ENCODE results near the gene NAT9. TPM values are rescaled to one million over a fixed set of nuclear protein-coding genes. Genes with fewer than 3 reads are reported as not detected.

Gene NAT9
- total and polyA plus RNA-seq, 4 experiments from 2014 or later, result 11.9 to 70.3 (median 39.6) TPM

GRCh38 chr17:74796866-74797265, 20.7 kb upstream of the NAT9 start:
- H3K4me3 ChIP-seq (ENCODE audit: low read length in 2 of 2), result no peak overlapping the region
- H3K4me1 Mint-ChIP-seq, result peaks cover 0 to 5% (median 1%) of the 10 kb centered on the region in 4 donors
- H3K36me3 Mint-ChIP-seq, result peaks cover 58 to 66% of the 10 kb centered on the region in 2 donors
- H3K4me1 ChIP-seq (ENCODE audit: insufficient read depth, low read length), result no peaks in the 10 kb centered on the region
- H3K36me3 ChIP-seq (ENCODE audit: insufficient read depth, low read length), result peaks cover 58% of the 10 kb centered on the region
- no peak overlapping the region for H3K27ac ChIP-seq (ENCODE audit: low read depth, low read length)
- intact Hi-C loops (cut with micrococcal nuclease), result no loop called here
- no peaks in the 10 kb centered on the region for H3K9me3 ChIP-seq (ENCODE audit: control insufficient read depth in 1 of 2, low read length in 2 of 2)
- CTCF ChIA-PET (ENCODE audit: partially characterized antibody), result interaction anchor here (1.2 to 9.7 kb wide), 2 partner anchors 17 to 68 kb away, joined by 3 to 127 read pairs; no protein-coding TSS in a partner anchor
- DNase-seq, result no peak
- H3K27me3 ChIP-seq (ENCODE audit: insufficient read depth, low read length), result no peaks in the 10 kb centered on the region
- no peaks in the 10 kb centered on the region for H3K27me3 Mint-ChIP-seq
- no peak overlapping the region for H3K27ac Mint-ChIP-seq
- H3K4me3 Mint-ChIP-seq, result no peak overlapping the region
- no peaks in the 10 kb centered on the region for H3K9me3 Mint-ChIP-seq
- POLR2A ChIA-PET (ENCODE audit: partially characterized antibody), result no interaction called here

- Histone ChIP-seq H3K36me3 (ENCODE audit: insufficient read depth, low read length) (peaks cover 52% of the 10 kb centered on the region), H3K27ac (ENCODE audit: low read depth, low read length) (no peak overlapping the region), H3K27me3 (ENCODE audit: insufficient read depth, low read length) (no peaks in the 10 kb centered on the region), H3K9me3 (ENCODE audit: control insufficient read depth in 1 of 2, low read length in 2 of 2) (no peaks in the 10 kb centered on the region), H3K4me3 (ENCODE audit: low read length in 2 of 2) (no peak overlapping the region), H3K4me1 (ENCODE audit: insufficient read depth, low read length) (peaks cover 6% of the 10 kb centered on the region)
- H3K27ac Mint-ChIP-seq, result no peak overlapping the region
- ChIA-PET CTCF (ENCODE audit: partially characterized antibody) (interaction anchor here (0.7 to 9.7 kb wide), 2 partner anchors 68 to 139 kb away, joined by 3 to 127 read pairs; no protein-coding TSS in a partner anchor), POLR2A (ENCODE audit: partially characterized antibody) (no interaction called here)
- H3K4me3 Mint-ChIP-seq, result no peak overlapping the region
- H3K9me3 Mint-ChIP-seq, result peaks cover 0 to 2% (median 0%) of the 10 kb centered on the region in 8 donors
- intact Hi-C loops (cut with micrococcal nuclease), result no loop called here
- no peak for DNase-seq
- H3K36me3 Mint-ChIP-seq, result peaks cover 61 to 65% of the 10 kb centered on the region in 2 donors
- no peaks in the 10 kb centered on the region for H3K27me3 Mint-ChIP-seq
- H3K4me1 Mint-ChIP-seq, result peaks cover 4 to 10% (median 6%) of the 10 kb centered on the region in 4 donors
Observed at GRCh38 chr17:74796211-74796610, 20.1 kb upstream of the NAT9 start.

DNA sequence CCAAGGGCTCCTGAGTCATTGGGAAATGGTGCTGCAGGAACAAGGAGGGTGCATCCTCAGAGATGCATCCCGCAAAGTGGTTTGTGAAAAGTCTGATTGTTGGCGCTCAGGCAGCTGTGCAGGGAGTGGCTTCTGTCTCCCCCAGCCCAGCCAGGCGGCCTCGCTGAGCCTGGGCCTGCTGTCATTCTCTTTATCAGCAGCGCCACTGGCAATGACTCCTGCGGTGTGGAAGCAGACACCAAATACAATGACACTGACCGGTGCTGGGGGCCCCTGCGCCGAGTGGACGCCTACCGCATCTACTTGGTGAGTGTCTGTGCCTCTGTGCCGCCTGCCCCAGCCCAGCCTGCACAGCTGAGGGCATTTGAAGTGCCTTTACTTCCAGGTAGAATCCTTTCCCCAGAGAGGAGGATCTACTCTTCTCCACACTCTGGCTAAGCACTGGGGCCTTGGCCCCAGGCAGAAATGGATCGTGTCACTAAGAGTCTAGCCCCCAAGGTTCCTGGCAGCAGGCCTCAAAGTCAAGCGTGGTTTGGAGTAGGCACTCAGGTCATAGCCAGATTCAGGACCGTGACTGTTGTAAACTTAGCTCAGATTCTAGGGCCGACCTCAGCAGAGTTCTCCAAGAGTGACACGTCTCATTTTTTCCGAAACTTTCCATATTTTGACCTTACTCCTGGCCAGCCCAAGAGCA, 19.3 kb upstream of the NAT9 start:
- Mint-ChIP-seq H3K9me3 (peaks cover 0 to 2% (median 0%) of the 10 kb centered on the region in 8 donors), H3K4me1 (peaks cover 8 to 18% (median 12%) of the 10 kb centered on the region in 4 donors), H3K36me3 (peaks cover 60 to 66% of the 10 kb centered on the region in 2 donors), H3K4me3 (no peak overlapping the region), H3K27me3 (no peaks in the 10 kb centered on the region), H3K27ac (no peak overlapping the region)
- H3K36me3 ChIP-seq (ENCODE audit: insufficient read depth, low read length), result peaks cover 50% of the 10 kb centered on the region
- no peaks in the 10 kb centered on the region for H3K9me3 ChIP-seq (ENCODE audit: control insufficient read depth in 1 of 2, low read length in 2 of 2)
- POLR2A ChIA-PET (ENCODE audit: partially characterized antibody), result no interaction called here
- no peaks in the 10 kb centered on the region for H3K27me3 ChIP-seq (ENCODE audit: insufficient read depth, low read length)
- CTCF ChIA-PET (ENCODE audit: partially characterized antibody), result interaction anchor here (0.7 to 9.7 kb wide), 3 partner anchors 61 to 138 kb away, joined by 3 to 127 read pairs (median 3); no protein-coding TSS in a partner anchor
- peaks cover 14% of the 10 kb centered on the region for H3K4me1 ChIP-seq (ENCODE audit: insufficient read depth, low read length)
- no peak for DNase-seq
- H3K4me3 ChIP-seq (ENCODE audit: low read length in 2 of 2), result no peak overlapping the region
- no peak overlapping the region for H3K27ac ChIP-seq (ENCODE audit: low read depth, low read length)
- intact Hi-C loops (cut with micrococcal nuclease), result no loop called here

GRCh38 chr17:74792586-74793105, 16.5 kb upstream of the NAT9 start:
- H3K4me3 ChIP-seq (ENCODE audit: low read length in 2 of 2), result no peak overlapping the region
- Mint-ChIP-seq H3K4me3 (no peak overlapping the region), H3K27me3 (no peaks in the 10 kb centered on the region), H3K4me1 (peaks cover 10 to 29% (median 20%) of the 10 kb centered on the region in 4 donors), H3K9me3 (peaks cover 0 to 2% (median 0%) of the 10 kb centered on the region in 8 donors), H3K27ac (peak overlapping the region in 1 of 7 donors; percentile 29), H3K36me3 (peaks cover 42 to 52% of the 10 kb centered on the region in 2 donors)
- no peaks in the 10 kb centered on the region for H3K9me3 ChIP-seq (ENCODE audit: control insufficient read depth in 1 of 2, low read length in 2 of 2)
- peaks cover 42% of the 10 kb centered on the region for H3K36me3 ChIP-seq (ENCODE audit: insufficient read depth, low read length)
- H3K27ac ChIP-seq (ENCODE audit: low read depth, low read length), result no peak overlapping the region
- no peaks in the 10 kb centered on the region for H3K27me3 ChIP-seq (ENCODE audit: insufficient read depth, low read length)
- DNase-seq, result no peak
- intact Hi-C loops (cut with micrococcal nuclease), result no loop called here
- peaks cover 18% of the 10 kb centered on the region for H3K4me1 ChIP-seq (ENCODE audit: insufficient read depth, low read length)
- ChIA-PET POLR2A (ENCODE audit: partially characterized antibody) (no interaction called here), CTCF (ENCODE audit: partially characterized antibody) (interaction anchor here (1.1 to 9.7 kb wide), 10 partner anchors 9 to 135 kb away, joined by 3 to 127 read pairs (median 27); partner anchors contain the start of genes GRIN2C and NAT9)

DNA sequence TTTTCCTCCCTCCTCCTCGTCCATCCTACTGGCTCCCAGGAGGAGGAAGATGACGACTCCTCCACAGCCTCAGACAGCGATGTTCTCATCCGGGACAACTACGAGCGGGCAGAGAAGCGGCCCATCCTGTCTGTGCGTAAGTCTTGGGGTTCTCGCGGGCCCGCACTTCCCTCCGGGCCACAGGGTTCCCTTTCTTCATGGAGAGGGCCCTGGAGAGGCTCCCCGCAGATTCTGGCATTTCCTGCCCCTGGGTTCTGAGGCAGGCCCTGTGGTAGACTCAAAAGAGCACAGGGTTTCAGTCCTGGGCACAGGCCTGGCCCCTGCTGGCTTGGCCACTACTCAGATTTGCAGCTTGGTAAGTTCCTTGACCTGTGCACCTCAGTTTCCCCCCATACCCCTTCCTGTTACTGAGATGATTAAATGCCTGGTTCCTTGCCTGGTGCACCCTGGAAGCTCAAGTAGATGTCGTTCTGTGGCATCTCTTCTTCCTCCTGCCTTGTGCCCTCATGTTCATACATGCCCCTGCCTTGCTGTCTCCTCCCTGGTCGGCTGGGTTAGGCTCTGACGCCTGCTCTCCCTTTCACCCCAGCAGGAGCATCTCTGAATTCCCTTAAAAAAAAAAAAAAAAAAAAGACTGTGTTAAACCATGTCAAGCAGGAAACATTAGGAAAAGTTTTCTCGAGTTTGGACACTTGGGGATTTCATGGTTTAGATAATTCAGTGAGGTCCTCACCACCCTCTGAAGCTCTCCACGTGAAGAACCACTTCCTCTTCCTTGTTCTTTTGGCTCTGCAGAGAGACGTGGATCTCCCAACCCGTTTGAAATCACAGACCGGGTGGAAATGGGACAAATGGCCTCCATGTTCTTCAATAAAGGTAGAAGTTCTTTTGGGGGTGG, 14.3 kb upstream of the NAT9 start:
- Mint-ChIP-seq H3K36me3 (peaks cover 35 to 48% of the 10 kb centered on the region in 2 donors), H3K27me3 (no peaks in the 10 kb centered on the region), H3K9me3 (peaks cover 0 to 2% (median 0%) of the 10 kb centered on the region in 8 donors), H3K27ac (peak overlapping the region in 4 of 7 donors; percentile 42 to 82 (median 68)), H3K4me1 (peaks cover 17 to 41% (median 29%) of the 10 kb centered on the region in 4 donors), H3K4me3 (peak overlapping the region in 6 of 8 donors; percentile 51 to 70 (median 58))
- intact Hi-C loops (cut with micrococcal nuclease), result loop anchor here (1.0 kb wide), 4 partner anchors 10 to 168 kb away; no protein-coding TSS in a partner anchor
- ChIA-PET POLR2A (ENCODE audit: partially characterized antibody) (interaction anchor here (0.7 to 2.3 kb wide), 12 partner anchors 9 to 133 kb away, joined by 3 to 12 read pairs (median 6); partner anchors contain the start of gene NAT9), CTCF (ENCODE audit: partially characterized antibody) (interaction anchor here (0.7 to 9.7 kb wide), 39 partner anchors 11 to 374 kb away, joined by 3 to 127 read pairs (median 6); partner anchors contain the start of genes GRIN2C, NAT9 and RAB37)
- H3K36me3 ChIP-seq (ENCODE audit: insufficient read depth, low read length), result peaks cover 30% of the 10 kb centered on the region
- peaks cover 19% of the 10 kb centered on the region for H3K4me1 ChIP-seq (ENCODE audit: insufficient read depth, low read length)
- no peak for DNase-seq
- H3K27ac ChIP-seq (ENCODE audit: low read depth, low read length), result no peak overlapping the region
- H3K9me3 ChIP-seq (ENCODE audit: control insufficient read depth in 1 of 2, low read length in 2 of 2), result no peaks in the 10 kb centered on the region
- no peaks in the 10 kb centered on the region for H3K27me3 ChIP-seq (ENCODE audit: insufficient read depth, low read length)
- no peak overlapping the region for H3K4me3 ChIP-seq (ENCODE audit: low read length in 2 of 2)

- no peak for DNase-seq
- no peak overlapping the region for H3K27ac ChIP-seq (ENCODE audit: low read depth, low read length)
- peaks cover 18% of the 10 kb centered on the region for H3K36me3 ChIP-seq (ENCODE audit: insufficient read depth, low read length)
- H3K27me3 ChIP-seq (ENCODE audit: insufficient read depth, low read length), result no peaks in the 10 kb centered on the region
- H3K4me3 ChIP-seq (ENCODE audit: low read length in 2 of 2), result no peak overlapping the region
- ChIA-PET POLR2A (ENCODE audit: partially characterized antibody) (no interaction called here), CTCF (ENCODE audit: partially characterized antibody) (no interaction called here)
- H3K4me1 Mint-ChIP-seq, result peaks cover 34 to 72% (median 46%) of the 10 kb centered on the region in 4 donors
- peak overlapping the region; percentile 5 to 79 (median 62) for H3K27ac Mint-ChIP-seq
- H3K36me3 Mint-ChIP-seq, result peaks cover 20 to 39% of the 10 kb centered on the region in 2 donors
- H3K4me3 Mint-ChIP-seq, result peak overlapping the region in 3 of 8 donors; percentile 3 to 21 (median 12)
- no peaks in the 10 kb centered on the region for H3K9me3 ChIP-seq (ENCODE audit: control insufficient read depth in 1 of 2, low read length in 2 of 2)
- intact Hi-C loops (cut with micrococcal nuclease), result no loop called here
- peaks cover 0 to under 1% (median 0%) of the 10 kb centered on the region in 8 donors for H3K9me3 Mint-ChIP-seq
- no peaks in the 10 kb centered on the region for H3K27me3 Mint-ChIP-seq
- peaks cover 37% of the 10 kb centered on the region for H3K4me1 ChIP-seq (ENCODE audit: insufficient read depth, low read length)
Observed at GRCh38 chr17:74786431-74787055, 10.4 kb upstream of the NAT9 start.
